K562 (cell line): Measurements from ENCODE around the gene TP53TG5. TPM values are rescaled to one million over a fixed set of nuclear protein-coding genes. Genes with fewer than 3 reads are reported as not detected.

Source experiments
- ATAC-seq: fragments of 200-7000 bp; cut with Tn5 transposase; 3 replicates; pipeline ENCODE4 v1.9.1; 2020; ENCODE audit warnings: moderate library complexity
- BruUV-seq: library from RNA; stranded (reverse); fragments of 400-500 nt; replicated peaks from 2 replicates; lab custom pipeline; 2021; lab: Mats Ljungman, UMichigan
- CTCF ChIA-PET: fragments of 300-600 bp; formaldehyde crosslinking; extraction: SDS; loops from one replicate; lab custom pipeline; 2021; ENCODE audit warnings: low intra/inter-chr PET ratio; lab: Yijun Ruan, JAX
- POLR2A ChIA-PET: fragments of 300-600, 350-650 bp; sonication (Branson Sonifier 250); formaldehyde crosslinking; extraction: SDS; loops from one replicate; lab custom pipeline; 2021; ENCODE audit warnings: antibody characterized with exemption, inconsistent platforms; lab: Yijun Ruan, JAX
- DNase-seq, 4 experiments: peaks; one replicate each; pipeline versions ENCODE4 v3.0.0 to v3.0.0-alpha.2; 2011 to 2018; ENCODE audit warnings: low spot score in 3 of 4, mixed read lengths in 3 of 4; ENCODE audit errors: extremely low read depth in 1 of 4
- FAIRE-seq: peaks from 2 replicates; lab custom pipeline; 2011; peaks lifted over from hg19 to GRCh38; lab: Jason Lieb, UNC
- H2AFZ ChIP-seq: 2 replicates; pipeline ENCODE4 v1.6.0; 2011; ENCODE audit warnings: low read depth, low read length, control low read depth, inconsistent platforms
- H3K27ac ChIP-seq: fragments of 200-600 bp; 3 replicates; pipeline ENCODE4 v1.8.0; 2011; ENCODE audit warnings: low read depth, mild to moderate bottlenecking, control low read depth, inconsistent platforms, low read length, moderate library complexity, mixed read lengths; ENCODE audit errors: extremely low read depth
- H3K27me3 ChIP-seq, 2 experiments: fragments of 300-600 bp in 1 of 2; 2 replicates in 1 of 2; 3 replicates in 1 of 2; pipeline versions ENCODE4 v1.6.0 to v1.8.0; 2011; ENCODE audit warnings: inconsistent platforms in 2 of 2, low read length in 2 of 2, mild to moderate bottlenecking in 1 of 2, mixed read lengths in 1 of 2, moderate library complexity in 1 of 2; ENCODE audit not compliant: control insufficient read depth in 2 of 2, insufficient read depth in 2 of 2
- H3K36me3 ChIP-seq: fragments of 300-600 bp; 3 replicates; pipeline ENCODE4 v1.8.0; 2011; ENCODE audit warnings: mild to moderate bottlenecking, low read length, inconsistent platforms; ENCODE audit not compliant: control insufficient read depth, insufficient read depth
- H3K4me1 ChIP-seq, 2 experiments: fragments of 200-600 bp in 1 of 2; replicated peaks in 1 of 2; 2 replicates in 1 of 2; 3 replicates in 1 of 2; pipeline versions ENCODE4 v1.5.1 to v1.8.0; 2011; ENCODE audit warnings: inconsistent platforms in 2 of 2, low read length in 2 of 2, mild to moderate bottlenecking in 1 of 2, mixed read lengths in 1 of 2, moderate library complexity in 1 of 2; ENCODE audit not compliant: control insufficient read depth in 2 of 2, insufficient read depth in 2 of 2
- H3K4me2 ChIP-seq: 2 replicates; pipeline ENCODE4 v1.6.1; 2011; ENCODE audit warnings: low read length, control low read depth, inconsistent platforms, mixed read lengths; ENCODE audit not compliant: insufficient read depth
- H3K4me3 ChIP-seq: fragments of 200-600 bp; sonication (generic), shearing (Covaris generic); 2 replicates; pipeline ENCODE4 v1.5.1; 2016; ENCODE audit warnings: control low read depth, inconsistent platforms
- H3K79me2 ChIP-seq: fragments of 200-600 bp; 3 replicates; pipeline ENCODE4 v1.8.0; 2011; ENCODE audit warnings: low read length, inconsistent platforms; ENCODE audit not compliant: control insufficient read depth, insufficient read depth
- H3K9ac ChIP-seq, 2 experiments: 2 replicates each; pipeline versions ENCODE4 v1.6.0 to v1.6.1; 2011; ENCODE audit warnings: low read depth in 2 of 2, low read length in 2 of 2, control low read depth in 1 of 2, inconsistent platforms in 1 of 2, mild to moderate bottlenecking in 1 of 2, mixed read lengths in 1 of 2; ENCODE audit not compliant: insufficient read depth in 1 of 2
- H3K9me1 ChIP-seq: one replicate; pipeline ENCODE4 v1.6.0; 2011; ENCODE audit warnings: inconsistent platforms, mild to moderate bottlenecking, low read length, moderate library complexity; ENCODE audit not compliant: control insufficient read depth, insufficient read depth
- H3K9me3 ChIP-seq: replicated peaks from 2 replicates; pipeline ENCODE4 v1.5.1; 2011; ENCODE audit warnings: low read depth, low read length, inconsistent platforms; ENCODE audit not compliant: control insufficient read depth, insufficient read depth
- H4K20me1 ChIP-seq: replicated peaks from 2 replicates; pipeline ENCODE4 v1.6.1; 2011; ENCODE audit warnings: low read length, inconsistent platforms, mixed read lengths; ENCODE audit not compliant: control insufficient read depth, insufficient read depth
- BRCA1 ChIP-seq, 2 experiments: fragments of 450-650 bp in 1 of 2; sonication (generic) in 1 of 2; formaldehyde crosslinking in 1 of 2; IDR thresholded peaks; 2 replicates each; pipeline versions ENCODE4 v1.5.0 to v1.6.1; 2017 to 2020; ENCODE audit warnings: mild to moderate bottlenecking in 1 of 2, missing genetic modification reagents in 1 of 2
- C11orf30 ChIP-seq: fragments of 450-650 bp; IDR thresholded peaks from 2 replicates; pipeline ENCODE4 v1.6.1; 2016; ENCODE audit warnings: low read depth, mild to moderate bottlenecking
- CCNT2 ChIP-seq: IDR thresholded peaks from 2 replicates; pipeline ENCODE4 v1.6.1; 2011; ENCODE audit warnings: borderline replicate concordance, low read depth, mild to moderate bottlenecking, moderate library complexity, mixed read lengths, low read length; ENCODE audit not compliant: insufficient read length; ENCODE audit errors: extremely low read depth
- EGR1 ChIP-seq: fragments of 450-650 bp; conservative IDR thresholded peaks from 2 replicates; pipeline ENCODE4 v1.6.1; 2017; ENCODE audit warnings: mild to moderate bottlenecking
- EP400 ChIP-seq: fragments of 450-650 bp; IDR thresholded peaks from 2 replicates; pipeline ENCODE4 v1.6.1; 2017; ENCODE audit warnings: antibody characterized with exemption, mild to moderate bottlenecking, moderate library complexity
- EZH2 ChIP-seq: IDR thresholded peaks from 2 replicates; pipeline ENCODE4 v1.6.1; 2012; ENCODE audit warnings: low read depth, mild to moderate bottlenecking, inconsistent platforms, low read length, borderline replicate concordance
- GABPB1 ChIP-seq: sonication (generic); formaldehyde crosslinking; IDR thresholded peaks from 2 replicates; pipeline ENCODE4 v1.8.0; 2022; ENCODE audit warnings: mild to moderate bottlenecking, missing genetic modification reagents
- JUNB ChIP-seq: fragments of 450-650 bp; formaldehyde crosslinking; conservative IDR thresholded peaks from 2 replicates; pipeline ENCODE4 v1.4.0; 2020; ENCODE audit warnings: mild to moderate bottlenecking
- PHF21A ChIP-seq: fragments of 450-650 bp; IDR thresholded peaks from 2 replicates; pipeline ENCODE4 v1.6.1; 2017; ENCODE audit warnings: low read depth, borderline replicate concordance
- SIN3A ChIP-seq, 2 experiments: fragments of 150-350 bp in 1 of 2; IDR thresholded peaks; 2 replicates each; pipeline ENCODE4 v1.6.1; 2011 to 2016; ENCODE audit warnings: borderline replicate concordance in 2 of 2, low read depth in 2 of 2, low read length in 2 of 2, mild to moderate bottlenecking in 2 of 2, moderate library complexity in 2 of 2; ENCODE audit not compliant: control insufficient read depth in 1 of 2
- ZKSCAN3 ChIP-seq: fragments of 250-450 bp; sonication (Bioruptor Pico); IDR thresholded peaks from 2 replicates; pipeline ENCODE4 v1.4.0; 2020
- ZNF217 ChIP-seq: sonication (generic); formaldehyde crosslinking; IDR thresholded peaks from 2 replicates; pipeline ENCODE4 v1.8.0; 2022; ENCODE audit warnings: mild to moderate bottlenecking, missing genetic modification reagents
- ZNF232 ChIP-seq: sonication (generic); formaldehyde crosslinking; IDR thresholded peaks from 2 replicates; pipeline ENCODE4 v1.8.0; 2022; ENCODE audit warnings: mild to moderate bottlenecking, missing genetic modification reagents
- WGBS: fragments of 100-300 bp; shearing (Covaris generic); methylation state at CpG from one replicate; pipeline ENCODE4 v1.1.6; 2016; ENCODE audit warnings: low coverage, mixed read lengths; ENCODE audit not compliant: insufficient coverage; ENCODE audit errors: missing lambda C conversion rate; 5-methylcytosine and 5-hydroxymethylcytosine counted together
- in situ Hi-C: fragments of 300-500 bp; cut with MboI; formaldehyde crosslinking; loops from 4 replicates; pipeline ENCODE4 v1.15.0; 2018; ENCODE audit warnings: inconsistent platforms, mixed read lengths
- intact Hi-C: fragments of 100-400 bp; cut with micrococcal nuclease; formaldehyde crosslinking; loops from 2 replicates; pipeline ENCODE4 v1.14.2; 2022
- polyA plus RNA-seq, 8 experiments: library from polyadenylated mRNA; depleted of rRNA in 4 of 8; stranded (reverse) in 5 of 8; unstranded in 3 of 8; fragments of >200 nt; fragmentation: Nextera tagmentation in 2 of 8; fragmentation: Illumina TruSeq in 1 of 8; extraction: Ambion mirVana in 2 of 8; extraction: Trizol in 1 of 8; gene quantifications; 2 replicates each; pipeline versions ENCODE4 v1.2.1 to v1.2.3, GENCODE V29; 2011 to 2014; ENCODE audit warnings: inconsistent platforms in 1 of 8, missing spikeins in 1 of 8
- total RNA-seq, 7 experiments: library from RNA; depleted of rRNA in 6 of 7; stranded (reverse); fragments of >200 nt in 6 of 7; fragmentation: Illumina TruSeq in 2 of 7; extraction: Trizol in 2 of 7; gene quantifications; 2 replicates each; pipeline versions ENCODE4 v1.2.1 to v1.2.3, GENCODE V29; 2011 to 2021; ENCODE audit warnings: low replicate concordance in 1 of 7
- TF ChIP-seq, protein P1 (sequence below): fragments of 250-450 bp; sonication (Bioruptor Pico); IDR thresholded peaks from 2 replicates; pipeline ENCODE4 v1.4.0; 2020; ENCODE audit warnings: mild to moderate bottlenecking, moderate library complexity, borderline replicate concordance

The TP53TG5 gene
- total and polyA plus RNA-seq, 9 of the 15 experiments (the other 6 are each of a cell fraction or from before 2014, with no cell fraction given) = 0.04 to 0.05 (median 0.04) TPM; not detected in 6

DNA sequence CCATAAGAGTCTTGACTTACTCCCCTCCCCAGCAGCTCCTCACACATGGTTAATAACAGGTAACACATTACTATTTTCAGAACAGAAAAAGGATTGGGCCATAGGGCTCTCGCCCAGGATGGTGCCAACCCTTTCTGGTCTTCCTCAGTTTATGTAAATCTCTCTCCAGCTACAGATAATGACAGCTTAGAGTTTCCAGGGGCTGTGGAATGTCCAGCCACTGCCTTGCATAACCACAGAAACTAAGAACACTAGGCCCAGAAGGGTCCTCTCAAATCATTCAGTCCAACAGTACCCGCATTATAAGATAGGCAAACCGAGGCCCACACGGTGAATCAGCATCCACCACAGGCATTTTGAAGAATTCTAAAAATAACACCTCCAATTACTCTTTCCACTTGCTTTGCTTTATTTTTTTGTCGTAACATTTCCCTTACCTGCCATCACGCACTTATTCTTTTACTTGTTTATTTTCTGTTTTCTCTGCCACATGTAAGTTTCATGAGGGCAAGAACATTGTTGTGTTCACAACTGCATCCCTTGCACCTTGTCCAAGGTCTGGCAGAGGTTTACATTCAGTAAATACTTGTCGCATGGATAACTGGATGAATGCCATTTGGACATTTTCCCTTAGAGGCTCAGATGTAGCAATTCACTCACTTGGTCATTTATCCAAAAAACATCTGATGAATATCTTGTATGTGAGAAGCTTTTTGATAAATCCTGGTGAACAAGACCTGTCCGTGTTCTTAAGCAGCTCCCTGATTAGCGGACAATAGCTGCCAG is 23.5 kb downstream of the TP53TG5 start:
- Histone ChIP-seq H3K9me1 (no peaks in the 10 kb centered on the region), H4K20me1 (no peaks in the 10 kb centered on the region), H3K79me2 (no peaks in the 10 kb centered on the region), H3K27ac (no peak overlapping the region), H3K36me3 (no peaks in the 10 kb centered on the region), H3K9ac (no peak overlapping the region), H3K9me3 (no peaks in the 10 kb centered on the region), H3K4me3 (no peak overlapping the region), H3K27me3 (no peaks in the 10 kb centered on the region), H3K4me1 (peaks cover 0 to 20% of the 10 kb centered on the region in 2 experiments; a peak in 4 of 5 replicates), H2AFZ (no peak overlapping the region), H3K4me2 (no peak overlapping the region)
- DNase-seq (no peak), ATAC-seq (no peak), FAIRE-seq (no peak)
- ChIA-PET CTCF (no interaction called here), POLR2A (interaction anchor here (1.1 to 1.4 kb wide), 3 partner anchors 9 to 13 kb away, joined by 3 to 7 read pairs (median 3); partner anchors contain the start of gene SYS1)
- no TSS peak for BruUV-seq
- WGBS = 45% methylated on average over 9 of the region's 9 CpGs
- in situ Hi-C loops = no loop called here
- no peak for TF ChIP-seq EZH2
- TF ChIP-seq JUNB (CRISPR knock-in tag) = no peak
- TF ChIP-seq PHF21A = no peak
- TF ChIP-seq GABPB1 (CRISPR knock-in tag) = no peak
- TF ChIP-seq BRCA1 (IDR thresholded peaks at IDR 0.05) = no peak
- no peak for TF ChIP-seq BRCA1 (CRISPR knock-in tag; IDR thresholded peaks at IDR 0.05)
- TF ChIP-seq SIN3A (IDR thresholded peaks at IDR 0.05; ENCODE audit: borderline replicate concordance in 2 of 2, control insufficient read depth in 1 of 2, low read depth in 2 of 2, low read length in 2 of 2) = no peak
- no peak for TF ChIP-seq CCNT2
- TF ChIP-seq ZKSCAN3 (CRISPR knock-in tag) = no peak
- TF ChIP-seq EGR1 = no peak
- no peak for TF ChIP-seq ZNF232 (CRISPR knock-in tag)
- TF ChIP-seq EP400 = no peak
- TF ChIP-seq ZNF217 (CRISPR knock-in tag) = no peak
- no peak for TF ChIP-seq C11orf30
- TF ChIP-seq, protein P1, sequence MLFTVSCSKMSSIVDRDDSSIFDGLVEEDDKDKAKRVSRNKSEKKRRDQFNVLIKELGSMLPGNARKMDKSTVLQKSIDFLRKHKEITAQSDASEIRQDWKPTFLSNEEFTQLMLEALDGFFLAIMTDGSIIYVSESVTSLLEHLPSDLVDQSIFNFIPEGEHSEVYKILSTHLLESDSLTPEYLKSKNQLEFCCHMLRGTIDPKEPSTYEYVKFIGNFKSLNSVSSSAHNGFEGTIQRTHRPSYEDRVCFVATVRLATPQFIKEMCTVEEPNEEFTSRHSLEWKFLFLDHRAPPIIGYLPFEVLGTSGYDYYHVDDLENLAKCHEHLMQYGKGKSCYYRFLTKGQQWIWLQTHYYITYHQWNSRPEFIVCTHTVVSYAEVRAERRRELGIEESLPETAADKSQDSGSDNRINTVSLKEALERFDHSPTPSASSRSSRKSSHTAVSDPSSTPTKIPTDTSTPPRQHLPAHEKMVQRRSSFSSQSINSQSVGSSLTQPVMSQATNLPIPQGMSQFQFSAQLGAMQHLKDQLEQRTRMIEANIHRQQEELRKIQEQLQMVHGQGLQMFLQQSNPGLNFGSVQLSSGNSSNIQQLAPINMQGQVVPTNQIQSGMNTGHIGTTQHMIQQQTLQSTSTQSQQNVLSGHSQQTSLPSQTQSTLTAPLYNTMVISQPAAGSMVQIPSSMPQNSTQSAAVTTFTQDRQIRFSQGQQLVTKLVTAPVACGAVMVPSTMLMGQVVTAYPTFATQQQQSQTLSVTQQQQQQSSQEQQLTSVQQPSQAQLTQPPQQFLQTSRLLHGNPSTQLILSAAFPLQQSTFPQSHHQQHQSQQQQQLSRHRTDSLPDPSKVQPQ (CRISPR knock-in tag) = no peak
- intact Hi-C loops = no loop called here
